PC-3 (cell line): Measurements from ENCODE around the gene CA11. TPM values are rescaled to one million over a fixed set of nuclear protein-coding genes. Genes with fewer than 3 reads are reported as not detected.

Experiments
- ATAC-seq: fragments of 200-7000 bp; cut with Tn5 transposase; 2 replicates; pipeline ENCODE4 v1.9.1; 2020; ENCODE audit warnings: mild to moderate bottlenecking, moderate library complexity
- BruUV-seq: library from RNA; stranded (reverse); fragments of 400-500 nt; replicated peaks from 2 replicates; lab custom pipeline; 2021; lab: Mats Ljungman, UMichigan
- CTCF ChIA-PET: fragments of 300-600 bp; sonication (Branson Sonifier 250); formaldehyde crosslinking; loops from one replicate; lab custom pipeline; 2022; ENCODE audit warnings: antibody characterized with exemption; lab: Charles Lee
- POLR2A ChIA-PET: fragments of 300-600 bp; sonication (Branson Sonifier 250); formaldehyde crosslinking; loops from one replicate; lab custom pipeline; 2022; ENCODE audit warnings: antibody characterized with exemption; ENCODE audit not compliant: unreplicated experiment; lab: Charles Lee
- DNase-seq: peaks from one replicate; pipeline ENCODE4 v3.0.0-alpha.2; 2015
- H2AFZ ChIP-seq: fragments of 300-600 bp; sonication (generic); 2 replicates; pipeline ENCODE4 v1.6.0; 2016; ENCODE audit warnings: antibody characterized with exemption, low read length
- H3F3A ChIP-seq: fragments of 300-600 bp; sonication (generic); one replicate; pipeline ENCODE4 v1.6.0; 2017; ENCODE audit warnings: antibody characterized with exemption, low read length, control low read depth, mild to moderate bottlenecking; ENCODE audit not compliant: unreplicated experiment
- H3K27ac ChIP-seq: fragments of 300-600 bp; sonication (generic); 2 replicates; pipeline ENCODE4 v1.5.1; 2016; ENCODE audit warnings: mild to moderate bottlenecking, low read length
- H3K27me3 ChIP-seq: fragments of 300-600 bp; sonication (generic); 2 replicates; pipeline ENCODE4 v1.6.1; 2016; ENCODE audit warnings: low read length, mixed read lengths
- H3K36me3 ChIP-seq: fragments of 300-600 bp; sonication (generic); 2 replicates; pipeline ENCODE4 v1.6.1; 2016; ENCODE audit warnings: low read depth, mixed run types, low read length, mixed read lengths
- H3K4me1 ChIP-seq: fragments of 300-600 bp; sonication (generic); 2 replicates; pipeline ENCODE4 v1.5.1; 2016; ENCODE audit warnings: low read length; ENCODE audit not compliant: insufficient read depth
- H3K4me2 ChIP-seq: fragments of 300-600 bp; sonication (generic); 2 replicates; pipeline ENCODE4 v1.6.0; 2016; ENCODE audit warnings: low read length
- H3K4me3 ChIP-seq: fragments of 300-600 bp; sonication (generic); 2 replicates; pipeline ENCODE4 v1.5.1; 2016; ENCODE audit warnings: mild to moderate bottlenecking, low read length, mixed read lengths
- H3K79me2 ChIP-seq: fragments of 300-600 bp; sonication (generic); 2 replicates; pipeline ENCODE4 v1.6.1; 2017; ENCODE audit warnings: low read length, mixed read lengths
- H3K9ac ChIP-seq: fragments of 300-600 bp; sonication (generic); 2 replicates; pipeline ENCODE4 v1.6.0; 2016; ENCODE audit warnings: mild to moderate bottlenecking, low read length
- H3K9me2 ChIP-seq: fragments of 300-600 bp; sonication (generic); replicated peaks from 2 replicates; pipeline ENCODE4 v1.6.1; 2016; ENCODE audit warnings: mixed run types, low read length, mixed read lengths
- H3K9me3 ChIP-seq: fragments of 300-600 bp; sonication (generic); 2 replicates; pipeline ENCODE4 v1.6.1; 2016; ENCODE audit warnings: low read length, mixed read lengths
- H4K20me1 ChIP-seq: fragments of 300-600 bp; sonication (generic); 2 replicates; pipeline ENCODE4 v1.6.1; 2016; ENCODE audit warnings: low read length, mixed read lengths
- CTCF ChIP-seq: fragments of 300-600 bp; sonication (generic); conservative IDR thresholded peaks from 2 replicates; pipeline ENCODE4 v1.5.1; 2017; ENCODE audit warnings: antibody characterized with exemption, low read depth, mild to moderate bottlenecking, low read length
- EZH2 ChIP-seq: fragments of 300-600 bp; sonication (generic); IDR thresholded peaks from one replicate; pipeline ENCODE4 v1.6.1; 2017; ENCODE audit warnings: antibody characterized with exemption, mild to moderate bottlenecking, low read length; ENCODE audit not compliant: unreplicated experiment
- EZH2phosphoT487 ChIP-seq: fragments of 300-600 bp; sonication (generic); IDR thresholded peaks from 2 replicates; pipeline ENCODE4 v1.6.1; 2018; ENCODE audit warnings: mild to moderate bottlenecking, antibody characterized with exemption, low read length, borderline replicate concordance
- intact Hi-C: fragments of 100-400 bp; cut with micrococcal nuclease; formaldehyde crosslinking; loops from 2 replicates; pipeline ENCODE4 v1.9.0; 2023
- total RNA-seq: library from RNA; depleted of rRNA; stranded (reverse); fragments of >200 nt; gene quantifications from 2 replicates; pipeline ENCODE4 v1.2.3, GENCODE V29; 2014

Gene CA11
- total RNA-seq, 1 experiment from 2014 or later: 4.1 TPM

GRCh38 chr19:48644839-48645619 lies 958 bp downstream of the CA11 start:
- peak overlapping the region; percentile 96 for H2AFZ ChIP-seq
- intact Hi-C loops: no loop called here
- H4K20me1 ChIP-seq: no peaks in the 10 kb centered on the region
- no peak overlapping the region for H3K27ac ChIP-seq
- no peaks in the 10 kb centered on the region for H3K79me2 ChIP-seq
- H3K9ac ChIP-seq: no peak overlapping the region
- peak overlapping the region; percentile 92 for H3K4me2 ChIP-seq
- no peaks in the 10 kb centered on the region for H3F3A ChIP-seq
- no peaks in the 10 kb centered on the region for H3K9me2 ChIP-seq
- DNase-seq: peak; percentile 63
- ChIA-PET CTCF (interaction anchor here (0.7 to 1.4 kb wide), 4 partner anchors 12 to 140 kb away, joined by 3 to 8 read pairs (median 6); no protein-coding TSS in a partner anchor), POLR2A (interaction anchor here (0.6 kb wide), 2 partner anchors 26 to 69 kb away, joined by 3 read pairs; partner anchors contain the start of genes RPL18 and SPHK2)
- ATAC-seq: peak; percentile 59
- no peaks in the 10 kb centered on the region for H3K36me3 ChIP-seq
- peaks cover 6% of the 10 kb centered on the region; the same call in 1 of the 2 replicates for H3K4me1 ChIP-seq
- H3K9me3 ChIP-seq: no peaks in the 10 kb centered on the region
- H3K4me3 ChIP-seq: peak overlapping the region; percentile 70
- BruUV-seq: no TSS peak
- H3K27me3 ChIP-seq: no peaks in the 10 kb centered on the region
- TF ChIP-seq EZH2phosphoT487 (no peak), EZH2 (no peak), CTCF (no peak)

- H3K4me2 ChIP-seq: no peak overlapping the region
- H3K27me3 ChIP-seq: no peaks in the 10 kb centered on the region
- no peaks in the 10 kb centered on the region for H3K9me3 ChIP-seq
- no peak overlapping the region for H3K27ac ChIP-seq
- no TSS peak for BruUV-seq
- no peaks in the 10 kb centered on the region for H3K36me3 ChIP-seq
- ATAC-seq (no peak), DNase-seq (no peak)
- no peak for TF ChIP-seq EZH2
- no peak for TF ChIP-seq CTCF
- TF ChIP-seq EZH2phosphoT487: no peak
- H3K9me2 ChIP-seq: no peaks in the 10 kb centered on the region
- no peak overlapping the region for H3K9ac ChIP-seq
- no peak overlapping the region for H2AFZ ChIP-seq
- no peak overlapping the region for H3K4me3 ChIP-seq
- no peaks in the 10 kb centered on the region for H4K20me1 ChIP-seq
- POLR2A ChIA-PET: interaction anchor here (0.6 kb wide), 1 partner anchor 25 kb away, joined by 3 read pairs; the partner anchor contains the start of genes RPL18 and SPHK2
- H3F3A ChIP-seq: no peaks in the 10 kb centered on the region
- CTCF ChIA-PET: no interaction called here
- intact Hi-C loops: no loop called here
- peaks cover 6% of the 10 kb centered on the region; the same call in 1 of the 2 replicates for H3K4me1 ChIP-seq
- H3K79me2 ChIP-seq: no peaks in the 10 kb centered on the region
These were observed 1.6 kb downstream of the CA11 start for GRCh38 chr19:48644355-48644754.

GRCh38 chr19:48642862-48643261 lies 3.1 kb downstream of the CA11 start:
- intact Hi-C loops: no loop called here
- no peaks in the 10 kb centered on the region for H3F3A ChIP-seq
- no peak overlapping the region for H3K4me3 ChIP-seq
- H4K20me1 ChIP-seq: no peaks in the 10 kb centered on the region
- no peaks in the 10 kb centered on the region for H3K79me2 ChIP-seq
- H3K9me3 ChIP-seq: no peaks in the 10 kb centered on the region
- no peak for DNase-seq
- POLR2A ChIA-PET: no interaction called here
- TF ChIP-seq CTCF (no peak), EZH2phosphoT487 (no peak), EZH2 (no peak)
- no peaks in the 10 kb centered on the region for H3K36me3 ChIP-seq
- no peak overlapping the region for H3K27ac ChIP-seq
- no peak overlapping the region for H3K9ac ChIP-seq
- H2AFZ ChIP-seq: no peak overlapping the region
- no peak for ATAC-seq
- H3K4me2 ChIP-seq: no peak overlapping the region
- H3K4me1 ChIP-seq: peaks cover 8% of the 10 kb centered on the region; the same call in 1 of the 2 replicates
- BruUV-seq: no TSS peak
- CTCF ChIA-PET: no interaction called here
- H3K9me2 ChIP-seq: no peaks in the 10 kb centered on the region
- no peaks in the 10 kb centered on the region for H3K27me3 ChIP-seq
